Endothelial cell of umbilical vein (primary cell): ENCODE results near the gene PTPRT. TPM values are rescaled to one million over a fixed set of nuclear protein-coding genes. Genes with fewer than 3 reads are reported as not detected.

Source experiments
- BruUV-seq: library from RNA; stranded (reverse); fragments of 400-500 nt; replicated peaks from 2 replicates; lab custom pipeline; 2021; lab: Mats Ljungman, UMichigan
- CTCF ChIA-PET: fragments of 300-600, 350-600 bp; sonication (Branson Sonifier 250); formaldehyde crosslinking; loops from one replicate; lab custom pipeline; 2021; ENCODE audit warnings: antibody characterized with exemption, inconsistent platforms; lab: Charles Lee
- POLR2A ChIA-PET: fragments of 300-600, 350-600 bp; sonication (Branson Sonifier 250); formaldehyde crosslinking; loops from one replicate; lab custom pipeline; 2021; ENCODE audit warnings: antibody characterized with exemption, inconsistent platforms; lab: Charles Lee
- DNase-seq: peaks from one replicate; pipeline ENCODE4 v3.0.0-alpha.2; 2011; ENCODE audit warnings: low read depth, low spot score
- FAIRE-seq: peaks from 2 replicates; lab custom pipeline; 2011; peaks lifted over from hg19 to GRCh38; lab: Jason Lieb, UNC
- H2AFZ ChIP-seq: 2 replicates; pipeline ENCODE4 v1.6.0; 2012; ENCODE audit warnings: low read depth, low read length, control low read depth, inconsistent platforms
- H3K27ac ChIP-seq: 2 replicates; pipeline ENCODE4 v1.5.1; 2011; ENCODE audit warnings: low read depth, mild to moderate bottlenecking, control low read depth, low read length, moderate library complexity; ENCODE audit not compliant: insufficient read depth
- H3K27me3 ChIP-seq, 2 experiments: 2 replicates each; pipeline versions ENCODE4 v1.6.0 to v1.6.1; 2011; ENCODE audit warnings: low read length in 2 of 2, mixed read lengths in 1 of 2; ENCODE audit not compliant: control insufficient read depth in 2 of 2, insufficient read depth in 2 of 2
- H3K36me3 ChIP-seq, 2 experiments: 2 replicates in 1 of 2; 3 replicates in 1 of 2; pipeline ENCODE4 v1.5.1; 2011; ENCODE audit warnings: low read length in 2 of 2, mild to moderate bottlenecking in 1 of 2, moderate library complexity in 1 of 2; ENCODE audit not compliant: control insufficient read depth in 2 of 2, insufficient read depth in 2 of 2; ENCODE audit errors: extremely low read depth in 1 of 2
- H3K4me1 ChIP-seq: 3 replicates; pipeline ENCODE4 v1.5.1; 2011; ENCODE audit warnings: mild to moderate bottlenecking, low read length; ENCODE audit not compliant: control insufficient read depth, insufficient read depth; ENCODE audit errors: extremely low read depth
- H3K4me2 ChIP-seq: 2 replicates; pipeline ENCODE4 v1.6.1; 2011; ENCODE audit warnings: low read length, control low read depth, mixed read lengths; ENCODE audit not compliant: insufficient read depth
- H3K4me3 ChIP-seq, 3 experiments: fragments of 200-600 bp in 1 of 3; sonication (generic), shearing (Covaris generic) in 1 of 3; replicated peaks in 1 of 3; 2 replicates each; pipeline ENCODE4 v1.5.1; 2011 to 2016; ENCODE audit warnings: control low read depth in 3 of 3, low read length in 3 of 3, mild to moderate bottlenecking in 2 of 3, inconsistent platforms in 1 of 3, low read depth in 1 of 3, moderate library complexity in 1 of 3; ENCODE audit not compliant: insufficient read depth in 1 of 3
- H3K79me2 ChIP-seq: 2 replicates; pipeline ENCODE4 v1.6.0; 2012; ENCODE audit warnings: low read length, inconsistent platforms; ENCODE audit not compliant: control insufficient read depth, insufficient read depth
- H3K9ac ChIP-seq: replicated peaks from 2 replicates; pipeline ENCODE3; 2011; ENCODE audit warnings: low read length, control low read depth; ENCODE audit not compliant: insufficient read depth; ENCODE audit errors: extremely low read depth
- H3K9me1 ChIP-seq: replicated peaks from 3 replicates; pipeline ENCODE4 v1.6.0; 2011; ENCODE audit warnings: mild to moderate bottlenecking, low read length; ENCODE audit not compliant: control insufficient read depth, insufficient read depth; ENCODE audit errors: extremely low read depth
- H3K9me3 ChIP-seq: replicated peaks from 2 replicates; pipeline ENCODE4 v1.5.1; 2012; ENCODE audit warnings: low read length, inconsistent platforms; ENCODE audit not compliant: control insufficient read depth, insufficient read depth
- H4K20me1 ChIP-seq: replicated peaks from 2 replicates; pipeline ENCODE3; 2011; ENCODE audit warnings: mild to moderate bottlenecking, low read length; ENCODE audit not compliant: control insufficient read depth, insufficient read depth; ENCODE audit errors: extremely low read depth
- CTCF ChIP-seq, 2 donors: IDR thresholded peaks; 1 replicate in 1 of 2; 2 replicates in 1 of 2; pipeline ENCODE4 v1.5.1; 2011; ENCODE audit warnings: low read length in 2 of 2, mild to moderate bottlenecking in 2 of 2, moderate library complexity in 2 of 2, control low read depth in 1 of 2, inconsistent platforms in 1 of 2, low read depth in 1 of 2; ENCODE audit not compliant: insufficient read depth in 1 of 2; ENCODE audit errors: extremely low read depth in 1 of 2
- EZH2 ChIP-seq: IDR thresholded peaks from 2 replicates; pipeline ENCODE4 v1.6.1; 2012; ENCODE audit warnings: borderline replicate concordance, low read depth, mild to moderate bottlenecking, moderate library complexity, low read length, inconsistent platforms; ENCODE audit not compliant: severe bottlenecking
- FOS ChIP-seq: IDR thresholded peaks from 2 replicates; pipeline ENCODE4 v1.6.1; 2011; ENCODE audit warnings: mild to moderate bottlenecking, low read length, moderate library complexity, borderline replicate concordance; ENCODE audit not compliant: insufficient read depth
- GATA2 ChIP-seq: IDR thresholded peaks from 2 replicates; pipeline ENCODE4 v1.7.0; 2011; ENCODE audit warnings: low read depth, mild to moderate bottlenecking, moderate library complexity, mixed read lengths, low read length; ENCODE audit not compliant: insufficient read length, insufficient read depth
- JUN ChIP-seq: IDR thresholded peaks from 2 replicates; pipeline ENCODE4 v1.6.1; 2011; ENCODE audit warnings: borderline replicate concordance, low read depth; ENCODE audit not compliant: insufficient read length, insufficient read depth
- MAX ChIP-seq: IDR thresholded peaks from 2 replicates; pipeline ENCODE4 v1.6.1; 2011; ENCODE audit not compliant: insufficient read depth, insufficient read length
- MYC ChIP-seq: IDR thresholded peaks from one replicate; pipeline ENCODE4 v1.6.1; 2011; ENCODE audit warnings: mild to moderate bottlenecking, low read depth, low read length
- POLR2A ChIP-seq: IDR thresholded peaks from 2 replicates; pipeline ENCODE4 v1.6.1; 2012; ENCODE audit warnings: low read depth, mild to moderate bottlenecking, control low read depth, low read length
- POLR2AphosphoS5 ChIP-seq: IDR thresholded peaks from 2 replicates; pipeline ENCODE4 v1.6.1; 2012; ENCODE audit warnings: low read depth, mild to moderate bottlenecking, control low read depth, low read length, moderate library complexity; ENCODE audit not compliant: insufficient read depth
- dilution Hi-C: fragments of 300-500 bp; cut with MboI; formaldehyde crosslinking; loops from one replicate; pipeline ENCODE4 v1.15.0; 2019; ENCODE audit warnings: low sequenced_read_pairs; ENCODE audit not compliant: extremely low pct_ligation_motif_present
- intact Hi-C: fragments of 100-400 bp; cut with micrococcal nuclease; formaldehyde crosslinking; loops from one replicate; pipeline ENCODE4 v1.10.0; 2022
- polyA plus RNA-seq, 4 experiments: library from polyadenylated mRNA; depleted of rRNA in 3 of 4; stranded (reverse) in 3 of 4; unstranded in 1 of 4; fragments of >200 nt; gene quantifications; 2 replicates each; pipeline versions ENCODE4 v1.2.1 to v1.2.3, GENCODE V29; 2011 to 2012; ENCODE audit warnings: missing spikeins in 1 of 4
- total RNA-seq: library from RNA; stranded (reverse); gene quantifications from 2 replicates; pipeline ENCODE4 v1.2.3, GENCODE V29; 2021

Gene PTPRT
- total and polyA plus RNA-seq, 2 donors (not counting 3 experiments of a cell fraction or from before 2014, with no cell fraction given) = not detected

GRCh38 chr20:42975974-42976373 lies 213.7 kb downstream of the PTPRT start:
- POLR2A ChIA-PET = no interaction called here
- H3K9ac ChIP-seq = no peak overlapping the region
- no peaks in the 10 kb centered on the region for H3K79me2 ChIP-seq
- no peaks in the 10 kb centered on the region for H3K9me1 ChIP-seq
- CTCF ChIA-PET = no interaction called here
- H3K4me1 ChIP-seq = no peaks in the 10 kb centered on the region
- FAIRE-seq = no peak
- TF ChIP-seq GATA2 = no peak
- no peak for TF ChIP-seq MYC
- TF ChIP-seq EZH2 = no peak
- TF ChIP-seq POLR2AphosphoS5 = no peak
- TF ChIP-seq JUN = no peak
- no peak for TF ChIP-seq CTCF (IDR thresholded peaks at IDR 0.05; ENCODE audit: extremely low read depth in 1 of 2, insufficient read depth in 1 of 2, low read depth in 1 of 2, low read length in 2 of 2)
- no peak for TF ChIP-seq MAX
- TF ChIP-seq FOS = no peak
- no peak for TF ChIP-seq POLR2A
- no peak overlapping the region for H3K4me3 ChIP-seq
- dilution Hi-C loops (no loop called here), intact Hi-C loops (no loop called here)
- H3K27ac ChIP-seq = no peak overlapping the region
- H3K9me3 ChIP-seq = no peaks in the 10 kb centered on the region
- no peak overlapping the region for H3K4me2 ChIP-seq
- no TSS peak for BruUV-seq
- no peak for DNase-seq
- no peaks in the 10 kb centered on the region for H3K36me3 ChIP-seq
- H3K27me3 ChIP-seq = no peaks in the 10 kb centered on the region
- H2AFZ ChIP-seq = no peak overlapping the region
- no peaks in the 10 kb centered on the region for H4K20me1 ChIP-seq
